Gastrocnemius medialis (tissue), 4 donors: Measurements from ENCODE around the gene HES1.

Source experiments
- CTCF ChIP-seq, 5 experiments: fragments of 450-650 bp in 3 of 5; fragments of 200-600 bp in 2 of 5; sonication (generic) in 2 of 5; IDR thresholded peaks in 4 of 5; conservative IDR thresholded peaks in 1 of 5; 1 replicate in 4 of 5; 2 replicates in 1 of 5; pipeline ENCODE4 v1.5.1; 2016 to 2019; ENCODE audit warnings: antibody characterized with exemption in 5 of 5, mild to moderate bottlenecking in 3 of 5, moderate library complexity in 3 of 5
- POLR2A ChIP-seq, 2 donors: fragments of 450-650 bp; IDR thresholded peaks; one replicate each; pipeline ENCODE4 v1.6.1; 2017; ENCODE audit warnings: antibody characterized with exemption in 2 of 2, mild to moderate bottlenecking in 2 of 2, moderate library complexity in 2 of 2

GRCh38 chr3:194087280-194087679 lies 48.7 kb upstream of the HES1 start:
- TF ChIP-seq CTCF (IDR thresholded peaks at IDR 0.05 in 4 of 5, conservative IDR thresholded peaks at IDR 0.05 in 1 of 5) (no peak), POLR2A (IDR thresholded peaks at IDR 0.05) (no peak)
